ENCODE results near the gene MT1X. TPM values are rescaled to one million over a fixed set of nuclear protein-coding genes. Genes with fewer than 3 reads are reported as not detected.

MT1X gene
- total and polyA plus RNA-seq, 8 donors, result 261 to 1,982 (median 646) TPM

DNA sequence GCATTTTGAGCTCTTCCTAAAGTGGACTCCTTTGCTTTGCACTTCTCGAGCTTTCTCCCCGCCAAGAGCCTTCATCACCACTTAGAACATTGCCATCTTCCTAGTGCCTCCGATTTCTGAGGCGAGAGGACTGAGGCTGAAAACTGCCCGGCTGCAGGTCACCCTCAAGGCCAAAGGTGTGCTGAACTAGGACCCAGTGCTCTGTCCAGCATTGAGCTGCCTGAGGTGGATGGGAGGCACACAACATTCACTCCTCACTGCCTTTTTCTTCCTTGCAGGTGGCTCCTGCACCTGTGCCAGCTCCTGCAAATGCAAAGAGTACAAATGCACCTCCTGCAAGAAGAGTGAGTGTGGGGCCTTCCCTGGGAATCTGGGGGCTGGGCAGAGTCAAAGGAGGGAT, 38.4 kb upstream of the MT1X start:
- intact Hi-C loops (cut with DNase I; ENCODE audit: low total_unique reads), result no loop called here
- H3K27ac ChIP-seq, result peak overlapping the region in 3 of 5 donors; percentile 69 to 80 (median 74)
- peak overlapping the region; percentile 33 to 47 (median 41) for H3K4me3 ChIP-seq

GRCh38 chr16:56645311-56645710, 37.0 kb upstream of the MT1X start:
- Histone ChIP-seq H3K4me3 (no peak overlapping the region), H3K27ac (no peak overlapping the region), H3K36me3 (no peaks in the 10 kb centered on the region), H3K27me3 (peaks cover 0 to 79% (median 10%) of the 10 kb centered on the region in 3 donors), H3K4me1 (peaks cover 11 to 41% (median 21%) of the 10 kb centered on the region in 4 donors), H3K9me3 (no peaks in the 10 kb centered on the region)
- no peak for DNase-seq
- no peak for TF ChIP-seq POLR2AphosphoS5 (IDR thresholded peaks at IDR 0.05)
- no peak for TF ChIP-seq POLR2A (IDR thresholded peaks at IDR 0.05)
- TF ChIP-seq, protein P1, sequence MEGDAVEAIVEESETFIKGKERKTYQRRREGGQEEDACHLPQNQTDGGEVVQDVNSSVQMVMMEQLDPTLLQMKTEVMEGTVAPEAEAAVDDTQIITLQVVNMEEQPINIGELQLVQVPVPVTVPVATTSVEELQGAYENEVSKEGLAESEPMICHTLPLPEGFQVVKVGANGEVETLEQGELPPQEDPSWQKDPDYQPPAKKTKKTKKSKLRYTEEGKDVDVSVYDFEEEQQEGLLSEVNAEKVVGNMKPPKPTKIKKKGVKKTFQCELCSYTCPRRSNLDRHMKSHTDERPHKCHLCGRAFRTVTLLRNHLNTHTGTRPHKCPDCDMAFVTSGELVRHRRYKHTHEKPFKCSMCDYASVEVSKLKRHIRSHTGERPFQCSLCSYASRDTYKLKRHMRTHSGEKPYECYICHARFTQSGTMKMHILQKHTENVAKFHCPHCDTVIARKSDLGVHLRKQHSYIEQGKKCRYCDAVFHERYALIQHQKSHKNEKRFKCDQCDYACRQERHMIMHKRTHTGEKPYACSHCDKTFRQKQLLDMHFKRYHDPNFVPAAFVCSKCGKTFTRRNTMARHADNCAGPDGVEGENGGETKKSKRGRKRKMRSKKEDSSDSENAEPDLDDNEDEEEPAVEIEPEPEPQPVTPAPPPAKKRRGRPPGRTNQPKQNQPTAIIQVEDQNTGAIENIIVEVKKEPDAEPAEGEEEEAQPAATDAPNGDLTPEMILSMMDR (IDR thresholded peaks at IDR 0.05), result no peak
- no peak for TF ChIP-seq EP300 (IDR thresholded peaks at IDR 0.05)
- intact Hi-C loops (cut with DNase I; ENCODE audit: low total_unique reads), result no loop called here
- WGBS, 5 donors, result 83 to 92% (median 87%) methylated on average over 1 of the region's 1 CpG

More for the DNA sequence above, 38.4 kb upstream of the MT1X start:
- Histone ChIP-seq H3K4me1 (peaks cover 18 to 38% (median 31%) of the 10 kb centered on the region in 4 donors), H3K27me3 (peaks cover 0 to 83% (median 10%) of the 10 kb centered on the region in 3 donors), H3K36me3 (no peaks in the 10 kb centered on the region), H3K9me3 (no peaks in the 10 kb centered on the region)
- no peak for DNase-seq
- 26 to 54% (median 35%) methylated on average over 5 of the region's 5 CpGs for WGBS, 5 donors
- TF ChIP-seq POLR2AphosphoS5 (IDR thresholded peaks at IDR 0.05) (no peak), POLR2A (IDR thresholded peaks at IDR 0.05) (no peak)

DNA sequence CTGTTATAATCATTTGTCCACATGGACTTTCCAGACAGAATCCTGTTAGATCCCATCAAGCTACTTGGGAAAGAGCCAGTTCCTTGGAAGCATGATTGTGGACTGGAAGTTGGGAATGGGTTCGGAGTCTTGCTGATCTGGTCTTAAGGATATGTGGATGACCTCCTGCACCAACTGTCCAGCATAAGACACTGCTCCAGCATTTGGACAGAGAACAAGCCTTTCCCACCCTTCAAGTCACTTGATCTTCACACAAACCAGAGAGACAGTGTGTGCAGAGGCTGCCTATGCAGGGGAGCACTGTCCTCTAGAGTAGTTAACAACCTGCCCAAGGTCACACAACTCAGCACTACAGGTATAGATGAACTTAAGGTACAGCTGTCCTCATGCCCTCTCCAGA, 36.4 kb upstream of the MT1X start:
- DNase-seq, result no peak
- H3K4me1 ChIP-seq, result peaks cover 11 to 41% (median 21%) of the 10 kb centered on the region in 4 donors
- no peak overlapping the region for H3K4me3 ChIP-seq
- no peak for TF ChIP-seq POLR2A (IDR thresholded peaks at IDR 0.05)
- no peak for TF ChIP-seq EP300 (IDR thresholded peaks at IDR 0.05)
- TF ChIP-seq, protein P1 (IDR thresholded peaks at IDR 0.05), result no peak
- TF ChIP-seq POLR2AphosphoS5 (IDR thresholded peaks at IDR 0.05), result no peak
- H3K36me3 ChIP-seq, result no peaks in the 10 kb centered on the region
- H3K9me3 ChIP-seq, result no peaks in the 10 kb centered on the region
- WGBS, 5 donors, result 0 to 40% (median 0%) methylated on average over 1 of the region's 1 CpG
- H3K27me3 ChIP-seq, result peaks cover 0 to 74% (median 10%) of the 10 kb centered on the region in 3 donors
- no peak overlapping the region for H3K27ac ChIP-seq
- intact Hi-C loops (cut with DNase I; ENCODE audit: low total_unique reads), result no loop called here

DNA sequence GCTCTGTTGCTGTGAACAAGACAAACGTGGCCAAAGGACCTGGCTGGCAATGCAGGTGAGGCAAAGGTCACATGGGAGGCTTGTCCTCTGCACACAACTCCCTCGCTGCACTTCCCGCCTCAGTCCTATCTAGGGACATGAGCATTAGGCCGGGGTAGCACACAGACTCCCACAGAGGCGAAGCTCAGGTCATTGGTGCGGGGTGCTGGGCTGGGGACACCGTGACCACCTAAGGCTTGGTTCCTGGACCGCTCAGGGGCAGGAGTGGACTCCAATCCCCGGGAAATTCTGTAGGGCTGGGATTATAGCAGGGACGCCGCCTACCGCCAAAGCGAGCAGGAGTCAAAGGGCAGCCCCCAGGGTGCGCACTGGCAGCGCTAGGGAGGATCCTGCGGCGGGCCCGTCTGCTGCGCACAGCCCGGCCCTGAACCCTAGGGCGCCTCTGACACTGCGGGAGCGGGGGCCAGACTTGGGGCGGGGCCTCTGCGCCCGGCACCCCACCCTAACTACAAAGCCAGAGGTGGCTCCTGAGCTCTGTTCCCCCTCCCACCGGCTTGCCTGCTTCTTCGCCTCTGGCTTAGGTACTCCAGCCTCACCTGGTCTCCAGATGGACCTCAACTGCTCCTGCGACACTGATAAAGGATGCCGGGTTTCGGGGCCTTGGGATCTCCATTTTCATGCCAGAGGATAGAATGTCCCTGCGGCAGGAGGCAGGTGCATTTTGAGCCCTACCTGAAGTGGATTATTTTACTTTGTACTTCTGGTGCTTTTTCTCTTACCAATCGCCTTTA, 34.4 kb upstream of the MT1X start:
- 38 to 60% (median 53%) methylated on average over 28 to 33 of the region's 33 CpGs for WGBS, 5 donors

More for the DNA sequence above, 34.4 kb upstream of the MT1X start:
- Histone ChIP-seq H3K36me3 (no peaks in the 10 kb centered on the region), H3K4me3 (no peak overlapping the region), H3K27me3 (peaks cover 0 to 66% (median 10%) of the 10 kb centered on the region in 3 donors), H3K9me3 (no peaks in the 10 kb centered on the region), H3K27ac (no peak overlapping the region), H3K4me1 (peaks cover 11 to 37% (median 19%) of the 10 kb centered on the region in 4 donors)
- intact Hi-C loops (cut with DNase I; ENCODE audit: low total_unique reads), result no loop called here
- TF ChIP-seq, protein P1 (IDR thresholded peaks at IDR 0.05), result no peak
- TF ChIP-seq POLR2A (IDR thresholded peaks at IDR 0.05) (no peak), POLR2AphosphoS5 (IDR thresholded peaks at IDR 0.05) (no peak), EP300 (IDR thresholded peaks at IDR 0.05) (no peak)
- DNase-seq, result peak in 1 of 2 donors; percentile 51

Measured in stomach (tissue), 9 donors.